ENCODE results near the gene RNF26. TPM values are rescaled to one million over a fixed set of nuclear protein-coding genes. Genes with fewer than 3 reads are reported as not detected.

RNF26 gene
- total RNA-seq, 1 experiment from 2014 or later, result 69.0 TPM

DNA sequence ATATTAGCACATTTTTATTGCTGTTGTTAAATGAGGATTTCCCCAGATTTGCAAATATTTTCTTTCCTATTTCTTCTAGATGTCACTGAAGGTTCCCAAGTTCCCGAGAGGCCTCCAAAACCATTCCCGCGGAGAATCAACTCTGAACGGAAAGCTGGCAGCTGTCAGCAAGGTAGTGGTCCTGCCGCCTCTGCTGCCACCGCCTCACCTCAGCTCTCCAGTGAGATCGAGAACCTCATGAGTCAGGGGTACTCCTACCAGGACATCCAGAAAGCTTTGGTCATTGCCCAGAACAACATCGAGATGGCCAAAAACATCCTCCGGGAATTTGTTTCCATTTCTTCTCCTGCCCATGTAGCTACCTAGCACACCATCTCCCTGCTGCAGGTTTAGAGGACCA lies 34.9 kb upstream of the RNF26 start:
- Histone ChIP-seq H3K4me3 (ENCODE audit: low read depth in 2 of 2, low read length in 2 of 2) (no peak overlapping the region), H3K27ac (ENCODE audit: low read length) (no peak overlapping the region), H3K36me3 (ENCODE audit: control insufficient read depth, insufficient read depth, low read length) (peaks cover 33% of the 10 kb centered on the region), H3K4me1 (ENCODE audit: control insufficient read depth, insufficient read depth, low read length) (no peaks in the 10 kb centered on the region), H3K27me3 (ENCODE audit: control insufficient read depth, insufficient read depth, low read length) (no peaks in the 10 kb centered on the region), H3K9me3 (ENCODE audit: control insufficient read depth, insufficient read depth, low read depth, low read length) (no peaks in the 10 kb centered on the region)
- DNase-seq (ENCODE audit: low read depth, low spot score) (no peak), ATAC-seq (no peak)
- no TSS peak for BruUV-seq (replicated peaks)
- ChIA-PET CTCF (no interaction called here), POLR2A (interaction anchor here (0.6 kb wide), 1 partner anchor 163 kb away, joined by 10 read pairs; no protein-coding TSS in a partner anchor)
- intact Hi-C loops (cut with micrococcal nuclease; ENCODE audit: unreplicated experiment) (no loop called here), in situ Hi-C loops (cut with HindIII; ENCODE audit: low pct_unique_long_range_greater_than_20kb, low sequenced_read_pairs) (no loop called here)
- TF ChIP-seq TCF7L2 (IDR thresholded peaks at IDR 0.05; ENCODE audit: low read depth, low read length) (no peak), POLR2AphosphoS5 (IDR thresholded peaks at IDR 0.05; ENCODE audit: low read depth, low read length) (no peak), SIN3A (IDR thresholded peaks at IDR 0.05; ENCODE audit: borderline replicate concordance, insufficient read depth, low read depth, low read length) (no peak)
- TF ChIP-seq, protein P1, sequence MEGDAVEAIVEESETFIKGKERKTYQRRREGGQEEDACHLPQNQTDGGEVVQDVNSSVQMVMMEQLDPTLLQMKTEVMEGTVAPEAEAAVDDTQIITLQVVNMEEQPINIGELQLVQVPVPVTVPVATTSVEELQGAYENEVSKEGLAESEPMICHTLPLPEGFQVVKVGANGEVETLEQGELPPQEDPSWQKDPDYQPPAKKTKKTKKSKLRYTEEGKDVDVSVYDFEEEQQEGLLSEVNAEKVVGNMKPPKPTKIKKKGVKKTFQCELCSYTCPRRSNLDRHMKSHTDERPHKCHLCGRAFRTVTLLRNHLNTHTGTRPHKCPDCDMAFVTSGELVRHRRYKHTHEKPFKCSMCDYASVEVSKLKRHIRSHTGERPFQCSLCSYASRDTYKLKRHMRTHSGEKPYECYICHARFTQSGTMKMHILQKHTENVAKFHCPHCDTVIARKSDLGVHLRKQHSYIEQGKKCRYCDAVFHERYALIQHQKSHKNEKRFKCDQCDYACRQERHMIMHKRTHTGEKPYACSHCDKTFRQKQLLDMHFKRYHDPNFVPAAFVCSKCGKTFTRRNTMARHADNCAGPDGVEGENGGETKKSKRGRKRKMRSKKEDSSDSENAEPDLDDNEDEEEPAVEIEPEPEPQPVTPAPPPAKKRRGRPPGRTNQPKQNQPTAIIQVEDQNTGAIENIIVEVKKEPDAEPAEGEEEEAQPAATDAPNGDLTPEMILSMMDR (IDR thresholded peaks at IDR 0.05), result no peak
- TF ChIP-seq, protein P2, sequence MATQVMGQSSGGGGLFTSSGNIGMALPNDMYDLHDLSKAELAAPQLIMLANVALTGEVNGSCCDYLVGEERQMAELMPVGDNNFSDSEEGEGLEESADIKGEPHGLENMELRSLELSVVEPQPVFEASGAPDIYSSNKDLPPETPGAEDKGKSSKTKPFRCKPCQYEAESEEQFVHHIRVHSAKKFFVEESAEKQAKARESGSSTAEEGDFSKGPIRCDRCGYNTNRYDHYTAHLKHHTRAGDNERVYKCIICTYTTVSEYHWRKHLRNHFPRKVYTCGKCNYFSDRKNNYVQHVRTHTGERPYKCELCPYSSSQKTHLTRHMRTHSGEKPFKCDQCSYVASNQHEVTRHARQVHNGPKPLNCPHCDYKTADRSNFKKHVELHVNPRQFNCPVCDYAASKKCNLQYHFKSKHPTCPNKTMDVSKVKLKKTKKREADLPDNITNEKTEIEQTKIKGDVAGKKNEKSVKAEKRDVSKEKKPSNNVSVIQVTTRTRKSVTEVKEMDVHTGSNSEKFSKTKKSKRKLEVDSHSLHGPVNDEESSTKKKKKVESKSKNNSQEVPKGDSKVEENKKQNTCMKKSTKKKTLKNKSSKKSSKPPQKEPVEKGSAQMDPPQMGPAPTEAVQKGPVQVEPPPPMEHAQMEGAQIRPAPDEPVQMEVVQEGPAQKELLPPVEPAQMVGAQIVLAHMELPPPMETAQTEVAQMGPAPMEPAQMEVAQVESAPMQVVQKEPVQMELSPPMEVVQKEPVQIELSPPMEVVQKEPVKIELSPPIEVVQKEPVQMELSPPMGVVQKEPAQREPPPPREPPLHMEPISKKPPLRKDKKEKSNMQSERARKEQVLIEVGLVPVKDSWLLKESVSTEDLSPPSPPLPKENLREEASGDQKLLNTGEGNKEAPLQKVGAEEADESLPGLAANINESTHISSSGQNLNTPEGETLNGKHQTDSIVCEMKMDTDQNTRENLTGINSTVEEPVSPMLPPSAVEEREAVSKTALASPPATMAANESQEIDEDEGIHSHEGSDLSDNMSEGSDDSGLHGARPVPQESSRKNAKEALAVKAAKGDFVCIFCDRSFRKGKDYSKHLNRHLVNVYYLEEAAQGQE (IDR thresholded peaks at IDR 0.05; ENCODE audit: insufficient read depth in 1 of 2, low read depth in 2 of 2, low read length in 1 of 2), result no peak

DNA sequence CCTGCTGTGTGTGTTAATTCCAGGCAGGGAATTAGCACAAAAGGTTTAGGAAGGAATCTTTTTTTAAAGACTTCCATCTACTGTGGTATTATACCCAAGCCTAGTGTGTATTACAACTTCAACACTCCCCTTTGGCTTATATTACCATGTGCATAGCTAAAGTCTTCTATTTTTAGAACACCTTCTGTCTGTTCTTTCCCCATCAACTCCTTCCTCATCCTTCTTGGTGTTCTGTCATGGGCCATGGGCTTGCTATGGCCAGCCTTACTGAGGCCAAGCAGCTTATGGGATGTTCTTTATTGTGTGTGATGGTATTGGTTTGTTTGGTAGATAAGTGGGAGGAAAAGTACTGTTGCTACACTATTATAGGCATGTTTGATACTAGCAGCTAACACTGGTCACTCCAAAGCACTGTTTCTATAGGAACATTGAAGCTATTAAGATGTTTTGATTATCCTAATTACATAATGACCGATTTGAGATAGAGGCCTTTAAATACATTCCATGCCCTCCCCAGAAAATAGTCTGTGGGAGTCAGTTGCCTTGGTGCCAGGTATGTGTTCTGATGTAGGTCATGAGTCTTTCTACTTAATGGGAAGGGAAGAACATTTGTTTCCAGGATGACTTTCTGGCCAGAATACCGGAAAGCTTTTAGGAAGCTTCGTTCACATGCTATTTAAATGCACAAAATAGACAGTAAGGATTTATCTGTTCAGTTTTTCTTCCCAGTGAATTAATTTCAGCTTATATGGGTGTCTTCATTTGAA lies 33.9 kb upstream of the RNF26 start:
- Histone ChIP-seq H3K4me3 (ENCODE audit: low read depth in 2 of 2, low read length in 2 of 2) (no peak overlapping the region), H3K4me1 (ENCODE audit: control insufficient read depth, insufficient read depth, low read length) (no peaks in the 10 kb centered on the region), H3K27ac (ENCODE audit: low read length) (no peak overlapping the region), H3K27me3 (ENCODE audit: control insufficient read depth, insufficient read depth, low read length) (no peaks in the 10 kb centered on the region), H3K36me3 (ENCODE audit: control insufficient read depth, insufficient read depth, low read length) (peaks cover 33% of the 10 kb centered on the region), H3K9me3 (ENCODE audit: control insufficient read depth, insufficient read depth, low read depth, low read length) (no peaks in the 10 kb centered on the region)
- intact Hi-C loops (cut with micrococcal nuclease; ENCODE audit: unreplicated experiment), result no loop called here
- ChIA-PET CTCF (no interaction called here), POLR2A (no interaction called here)
- ATAC-seq (no peak), DNase-seq (ENCODE audit: low read depth, low spot score) (no peak)
- in situ Hi-C loops (cut with HindIII; ENCODE audit: low pct_unique_long_range_greater_than_20kb, low sequenced_read_pairs), result no loop called here
- no TSS peak for BruUV-seq (replicated peaks)
- TF ChIP-seq SIN3A (IDR thresholded peaks at IDR 0.05; ENCODE audit: borderline replicate concordance, insufficient read depth, low read depth, low read length) (no peak), TCF7L2 (IDR thresholded peaks at IDR 0.05; ENCODE audit: low read depth, low read length) (no peak), POLR2AphosphoS5 (IDR thresholded peaks at IDR 0.05; ENCODE audit: low read depth, low read length) (no peak)
- TF ChIP-seq, protein P2 (IDR thresholded peaks at IDR 0.05; ENCODE audit: insufficient read depth in 1 of 2, low read depth in 2 of 2, low read length in 1 of 2), result no peak
- TF ChIP-seq, protein P1 (IDR thresholded peaks at IDR 0.05), result no peak

Data from Panc1 (cell line).